NCI-H748 (cell line): ENCODE results near the gene STX7.

Experiments used
- DNase-seq: peaks from one replicate; lab custom pipeline; 2025; ENCODE audit not compliant: unreplicated experiment; lab: John Stamatoyannopoulos, UW

STX7 gene

GRCh38 chr6:132506869-132507808 is 5.8 kb downstream of the STX7 start:
- DNase-seq, result no peak

DNA sequence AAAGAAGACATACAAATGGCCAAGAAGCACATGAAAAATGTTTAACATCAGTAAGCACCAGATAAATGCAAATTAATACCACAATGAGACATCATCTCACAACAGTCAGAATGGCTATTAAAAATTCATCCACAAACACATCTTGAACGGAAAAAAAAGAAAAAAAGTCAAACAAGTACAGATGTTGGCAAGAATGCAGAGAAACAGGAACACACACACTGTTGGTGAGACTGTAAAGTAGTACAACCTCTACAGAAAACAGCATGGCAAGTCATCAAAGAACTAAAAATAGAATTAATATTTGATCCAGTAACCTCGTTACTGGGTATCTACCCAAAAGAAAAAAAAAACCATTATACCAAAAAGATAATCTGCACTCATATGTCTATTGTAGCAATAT is 6.5 kb downstream of the STX7 start:
- no peak for DNase-seq

DNA sequence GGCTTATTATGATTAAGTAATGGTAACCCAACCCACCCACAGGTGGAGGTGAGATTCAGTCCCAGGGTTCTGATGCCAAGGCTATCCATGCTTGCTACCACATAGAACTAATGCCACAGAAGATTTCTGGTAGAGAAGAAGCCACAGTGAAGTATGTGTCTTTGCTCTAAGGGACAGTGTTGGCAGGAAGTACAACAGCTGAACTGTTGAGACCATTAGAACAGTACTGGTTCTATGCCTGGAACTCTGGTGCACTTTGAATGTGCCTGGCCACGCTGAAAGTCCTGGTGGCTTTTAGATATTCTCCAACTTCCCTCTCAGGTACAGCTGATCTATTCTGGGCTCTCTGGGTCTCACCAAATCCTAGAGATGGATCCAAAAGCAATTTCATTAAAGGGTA is 7.8 kb downstream of the STX7 start:
- no peak for DNase-seq

- no peak for DNase-seq
Observed at GRCh38 chr6:132504757-132505156, 8.2 kb downstream of the STX7 start.

DNA sequence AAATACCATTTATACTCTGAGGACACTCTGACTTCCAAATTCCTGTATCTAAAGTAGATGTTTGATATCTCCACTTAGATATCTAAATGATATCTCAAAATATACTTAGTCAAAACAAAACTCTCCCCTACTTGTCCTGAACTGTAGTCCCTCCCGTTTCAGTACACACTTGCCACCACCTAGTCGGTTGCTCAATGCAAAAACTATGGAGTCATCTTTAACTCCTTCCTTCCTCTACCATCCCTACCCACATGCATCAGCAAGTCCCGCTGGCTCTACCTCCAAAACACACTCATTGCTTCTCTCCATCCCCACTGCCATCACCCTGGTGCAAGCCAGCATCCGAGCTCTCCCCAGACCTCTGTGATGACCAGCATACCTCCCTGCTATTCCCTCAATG is 13.2 kb downstream of the STX7 start:
- DNase-seq, result no peak

DNA sequence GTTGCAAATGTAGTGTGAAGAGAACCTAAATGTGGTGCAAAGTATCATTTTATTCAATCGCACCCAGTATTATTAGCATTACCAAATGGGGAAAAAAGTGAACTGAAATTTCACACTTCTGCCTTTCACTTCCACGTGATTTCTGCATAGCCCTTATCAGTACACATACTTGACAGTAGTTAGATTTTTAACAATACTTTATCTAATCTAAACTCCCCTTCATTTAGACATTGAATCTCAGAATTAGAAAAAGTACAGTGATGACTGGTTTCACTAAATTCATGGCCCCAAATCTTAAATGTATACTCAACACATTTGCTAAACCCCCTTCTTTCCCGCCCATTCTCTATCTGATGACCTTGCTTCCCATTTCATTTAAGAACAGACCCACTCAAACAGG is 14.3 kb downstream of the STX7 start:
- DNase-seq, result no peak

DNA sequence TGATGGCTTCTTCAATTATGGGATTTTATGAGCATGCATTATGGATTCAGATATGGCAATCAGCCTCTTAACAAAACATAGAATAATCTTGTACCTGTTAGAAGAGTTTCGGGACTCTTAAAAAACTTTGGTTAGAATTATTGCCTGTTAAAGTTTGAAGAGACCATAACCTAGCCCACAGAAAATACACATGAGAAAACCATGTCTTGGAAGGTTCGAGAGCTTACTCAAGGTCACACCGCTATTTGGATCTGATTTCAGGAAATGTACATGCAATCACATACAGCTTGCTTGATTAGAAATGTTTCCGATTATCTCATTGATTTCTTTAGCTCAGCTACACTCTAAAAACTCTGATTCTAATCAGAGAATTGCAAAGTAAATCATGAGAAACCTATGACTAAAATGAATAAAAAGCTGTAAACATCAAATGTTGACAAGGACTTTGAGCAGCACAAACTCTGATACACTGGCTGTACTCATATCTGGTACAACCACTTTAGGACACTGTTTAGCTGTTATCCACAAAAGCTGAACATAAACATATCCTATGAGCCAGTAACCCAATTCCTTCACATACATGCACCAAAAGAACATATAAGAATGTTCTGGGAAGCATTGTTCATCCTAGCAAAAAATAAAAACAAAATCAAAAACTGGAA is 16.3 kb downstream of the STX7 start:
- no peak for DNase-seq

GRCh38 chr6:132495604-132496079 is 17.3 kb downstream of the STX7 start:
- no peak for DNase-seq

DNA sequence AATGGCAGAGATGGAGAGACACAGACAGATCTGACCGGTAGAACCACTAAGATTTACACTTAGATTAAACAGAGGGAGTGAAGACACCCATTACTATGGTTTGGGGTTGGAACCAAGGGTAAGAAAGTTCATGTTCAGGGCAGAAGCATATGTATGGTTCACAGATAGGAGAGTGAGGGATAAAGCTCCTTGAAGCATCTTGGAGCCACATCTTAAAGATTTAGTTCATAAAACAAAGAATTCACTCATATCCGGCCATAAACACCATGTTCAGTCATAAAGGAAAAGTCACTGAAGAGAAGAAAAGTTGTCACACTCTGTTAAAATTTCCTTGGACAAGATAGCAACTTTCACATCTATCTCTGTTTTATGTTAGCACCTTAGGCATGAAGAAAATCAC is 18.0 kb downstream of the STX7 start:
- DNase-seq, result no peak

DNA sequence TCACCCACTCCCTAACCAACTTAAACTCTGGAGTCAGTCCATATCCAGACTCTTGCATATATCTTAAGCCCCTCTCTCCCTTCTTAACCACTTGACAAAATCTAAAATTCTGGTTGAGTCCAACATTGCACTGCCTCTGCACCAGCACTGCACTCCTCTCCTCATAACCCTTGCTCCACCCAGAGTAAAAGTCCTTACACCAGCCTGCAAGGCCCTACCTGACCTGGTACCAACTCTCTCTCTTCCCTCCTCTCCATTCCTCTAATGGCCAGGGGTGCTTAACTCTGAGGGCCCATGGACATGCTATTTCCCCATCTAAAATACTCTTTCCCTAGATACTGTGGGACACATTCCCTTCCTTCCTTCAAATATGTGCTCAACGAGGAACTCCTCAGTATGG is 21.0 kb downstream of the STX7 start:
- no peak for DNase-seq

DNA sequence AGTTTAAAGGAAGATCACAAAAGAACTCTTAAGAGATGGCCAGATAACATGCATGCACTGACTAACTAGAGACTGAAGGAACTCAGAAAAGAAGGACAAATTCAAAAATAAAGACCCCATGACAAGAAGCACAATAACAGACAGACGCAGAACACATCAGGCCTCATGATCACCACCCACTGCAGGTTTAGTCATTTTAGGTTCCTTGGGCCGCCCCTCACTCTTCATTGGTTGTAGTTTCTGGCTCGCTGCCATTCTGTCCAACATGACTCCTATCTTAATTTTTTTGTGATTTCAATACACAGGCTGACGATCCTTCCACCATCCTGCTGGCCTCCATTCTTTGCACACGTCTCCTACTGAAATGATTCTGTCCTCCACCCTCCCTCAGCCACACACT is 21.6 kb downstream of the STX7 start:
- DNase-seq, result no peak

DNA sequence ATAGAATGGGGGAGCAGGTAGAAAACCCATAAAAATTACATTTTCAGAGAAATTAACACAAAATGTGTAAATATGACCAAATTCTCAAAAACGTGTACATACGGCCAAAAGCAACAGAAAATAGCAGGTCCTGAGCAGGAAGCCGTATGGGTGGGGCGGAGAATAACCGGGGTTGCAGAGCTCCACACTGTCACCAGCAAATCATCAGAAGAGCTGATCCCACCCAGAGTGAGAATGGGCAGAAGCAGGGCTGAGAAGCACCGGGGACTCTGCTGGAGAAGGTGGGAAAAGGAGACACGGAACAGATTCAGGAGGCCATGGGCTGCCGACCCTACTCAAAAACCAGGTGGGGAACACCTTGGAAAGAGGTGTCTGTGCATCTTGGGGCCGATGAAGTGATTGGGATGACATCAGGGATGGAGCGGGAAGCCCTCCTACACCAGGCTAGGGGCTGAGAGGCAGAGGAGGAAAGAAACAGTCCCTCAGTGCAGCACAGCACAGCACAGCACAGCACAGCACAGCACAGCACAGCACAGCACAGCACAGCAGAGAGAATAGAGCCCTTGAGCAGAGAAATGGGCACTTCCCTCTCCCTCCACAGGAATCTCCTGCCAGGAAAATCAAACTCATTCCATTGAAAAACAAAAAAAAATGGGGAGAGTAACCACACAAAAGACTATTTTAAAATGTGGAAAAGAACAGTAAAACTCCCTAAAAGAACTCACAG is 22.3 kb downstream of the STX7 start:
- DNase-seq, result no peak

- DNase-seq, result no peak
Observed at GRCh38 chr6:132490024-132490423, 22.9 kb downstream of the STX7 start.

GRCh38 chr6:132489376-132489775 is 23.5 kb downstream of the STX7 start:
- no peak for DNase-seq

- no peak for DNase-seq
Observed at GRCh38 chr6:132487762-132488161, 25.2 kb downstream of the STX7 start.

DNA sequence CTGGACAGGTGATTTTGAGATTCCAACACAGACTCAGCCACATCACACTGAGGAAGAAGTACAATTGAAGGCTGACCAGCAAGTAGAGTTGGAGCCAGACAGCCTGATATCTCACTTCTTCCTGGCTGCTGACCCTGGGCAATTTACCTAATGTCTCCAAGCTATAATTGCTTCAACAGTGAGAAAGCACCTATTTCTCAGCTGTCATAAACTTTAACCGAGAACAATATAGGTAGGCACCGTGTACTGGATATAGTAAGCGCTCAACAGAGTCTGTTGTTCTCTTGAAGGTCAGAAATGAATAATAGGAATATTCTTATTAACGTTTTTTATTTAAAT is 28.3 kb downstream of the STX7 start:
- no peak for DNase-seq

- DNase-seq, result peak; percentile 69
Observed at GRCh38 chr6:132483779-132484679, 28.9 kb downstream of the STX7 start.

GRCh38 chr6:132482581-132482980 is 30.3 kb downstream of the STX7 start:
- DNase-seq, result no peak

DNA sequence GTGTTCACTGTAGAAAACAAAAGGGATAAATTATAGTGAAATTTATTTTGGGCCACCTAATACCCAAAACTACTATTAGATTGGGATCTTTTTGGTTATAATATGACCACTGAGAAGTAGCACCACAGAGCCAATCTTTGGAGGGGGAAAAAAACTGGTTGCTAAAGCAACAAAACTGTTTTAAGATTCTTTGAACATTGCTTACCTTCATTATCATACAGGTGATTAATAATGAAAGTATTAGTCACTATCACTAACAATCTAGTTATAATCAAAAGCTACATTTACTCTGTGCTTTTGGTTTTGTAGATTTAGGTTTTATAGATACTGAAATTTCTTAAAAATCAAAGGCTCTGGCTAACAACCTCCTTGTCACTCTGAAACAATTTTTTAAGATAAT is 31.7 kb downstream of the STX7 start:
- no peak for DNase-seq

DNA sequence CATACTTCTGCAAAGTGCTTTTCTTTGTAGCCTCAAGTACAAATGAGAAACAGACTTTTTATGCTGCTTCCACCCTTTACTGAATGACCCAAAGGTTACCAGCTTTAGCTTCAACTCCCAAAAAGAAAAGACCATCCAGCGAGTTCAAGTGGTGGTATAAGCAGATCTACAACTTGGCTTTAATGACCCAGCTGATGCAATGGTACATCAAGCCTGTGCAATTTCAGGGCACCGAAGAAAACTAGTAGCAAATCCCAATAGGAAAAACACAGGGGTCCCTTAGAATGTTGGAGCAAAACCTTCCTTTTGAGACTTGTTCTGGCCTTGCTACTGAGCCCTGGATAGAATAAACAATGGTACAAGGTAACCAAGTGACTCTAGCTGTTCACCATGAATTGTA is 33.8 kb downstream of the STX7 start:
- no peak for DNase-seq

GRCh38 chr6:132478674-132479073 is 34.2 kb downstream of the STX7 start:
- no peak for DNase-seq
